RWPE2 (cell line): Measurements from ENCODE around the gene FAR1.

ENCODE experiments used
- ATAC-seq: fragments of 200-7000 bp; cut with Tn5 transposase; 3 replicates; pipeline ENCODE4 v1.9.1; 2021; ENCODE audit warnings: low read depth
- DNase-seq: peaks from one replicate; pipeline ENCODE4 v3.0.0-alpha.2; 2020; ENCODE audit warnings: low spot score
- H3K27ac ChIP-seq: fragments of 450-650 bp; 2 replicates; pipeline ENCODE4 v1.5.1; 2017; ENCODE audit warnings: mild to moderate bottlenecking; ENCODE audit not compliant: poor library complexity, severe bottlenecking
- H3K27me3 ChIP-seq: fragments of 250-450 bp; sonication (Bioruptor Pico); 2 replicates; pipeline ENCODE4 v1.5.1; 2021; ENCODE audit warnings: mild to moderate bottlenecking, moderate library complexity; ENCODE audit not compliant: insufficient read depth, poor library complexity, severe bottlenecking
- H3K36me3 ChIP-seq: fragments of 250-450 bp; sonication (Bioruptor Pico); 2 replicates; pipeline ENCODE4 v1.5.1; 2020; ENCODE audit warnings: low read depth, mild to moderate bottlenecking, moderate library complexity
- H3K4me1 ChIP-seq: fragments of 250-450 bp; sonication (Bioruptor Pico); 2 replicates; pipeline ENCODE4 v1.5.1; 2021; ENCODE audit warnings: mild to moderate bottlenecking, moderate library complexity; ENCODE audit not compliant: insufficient read depth, poor library complexity, severe bottlenecking
- H3K4me3 ChIP-seq: fragments of 250-450 bp; sonication (Bioruptor Pico); 2 replicates; pipeline ENCODE4 v1.5.1; 2021; ENCODE audit warnings: mild to moderate bottlenecking, moderate library complexity; ENCODE audit not compliant: severe bottlenecking
- H3K9me3 ChIP-seq: fragments of 250-450 bp; sonication (Bioruptor Pico); 2 replicates; pipeline ENCODE4 v1.5.1; 2021; ENCODE audit warnings: mild to moderate bottlenecking, moderate library complexity; ENCODE audit not compliant: severe bottlenecking
- TF ChIP-seq, protein P1 (sequence below): fragments of 450-650 bp; IDR thresholded peaks from one replicate; pipeline ENCODE4 v1.5.1; 2017; ENCODE audit warnings: mild to moderate bottlenecking, moderate library complexity; ENCODE audit not compliant: poor library complexity, severe bottlenecking

Gene FAR1

DNA sequence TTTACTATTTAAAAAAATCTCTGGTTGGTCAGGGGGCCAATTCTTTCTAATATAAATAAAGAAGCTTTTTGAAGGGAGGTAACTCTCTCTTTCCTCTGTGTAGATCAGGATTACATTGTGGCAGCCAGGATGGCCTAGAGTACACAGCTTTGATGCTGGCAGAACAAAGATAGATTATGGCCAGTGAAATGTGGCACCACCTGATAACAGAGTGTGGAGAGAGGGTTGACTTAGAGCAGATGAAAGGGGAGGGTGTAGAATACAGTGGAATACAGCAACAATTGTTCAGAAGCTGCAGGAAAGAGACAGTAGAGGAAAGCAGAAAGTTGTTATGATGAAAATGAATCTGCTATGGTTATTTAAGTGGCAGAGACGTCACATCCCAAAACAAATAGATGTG lies 99.0 kb downstream of the FAR1 start:
- Histone ChIP-seq H3K9me3 (no peaks in the 10 kb centered on the region), H3K27ac (no peak overlapping the region), H3K4me1 (no peaks in the 10 kb centered on the region), H3K36me3 (no peaks in the 10 kb centered on the region), H3K27me3 (peaks cover 6% of the 10 kb centered on the region), H3K4me3 (no peak overlapping the region)
- TF ChIP-seq, protein P1, sequence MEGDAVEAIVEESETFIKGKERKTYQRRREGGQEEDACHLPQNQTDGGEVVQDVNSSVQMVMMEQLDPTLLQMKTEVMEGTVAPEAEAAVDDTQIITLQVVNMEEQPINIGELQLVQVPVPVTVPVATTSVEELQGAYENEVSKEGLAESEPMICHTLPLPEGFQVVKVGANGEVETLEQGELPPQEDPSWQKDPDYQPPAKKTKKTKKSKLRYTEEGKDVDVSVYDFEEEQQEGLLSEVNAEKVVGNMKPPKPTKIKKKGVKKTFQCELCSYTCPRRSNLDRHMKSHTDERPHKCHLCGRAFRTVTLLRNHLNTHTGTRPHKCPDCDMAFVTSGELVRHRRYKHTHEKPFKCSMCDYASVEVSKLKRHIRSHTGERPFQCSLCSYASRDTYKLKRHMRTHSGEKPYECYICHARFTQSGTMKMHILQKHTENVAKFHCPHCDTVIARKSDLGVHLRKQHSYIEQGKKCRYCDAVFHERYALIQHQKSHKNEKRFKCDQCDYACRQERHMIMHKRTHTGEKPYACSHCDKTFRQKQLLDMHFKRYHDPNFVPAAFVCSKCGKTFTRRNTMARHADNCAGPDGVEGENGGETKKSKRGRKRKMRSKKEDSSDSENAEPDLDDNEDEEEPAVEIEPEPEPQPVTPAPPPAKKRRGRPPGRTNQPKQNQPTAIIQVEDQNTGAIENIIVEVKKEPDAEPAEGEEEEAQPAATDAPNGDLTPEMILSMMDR: no peak
- ATAC-seq (no peak), DNase-seq (no peak)

GRCh38 chr11:13769188-13769587 lies 100.7 kb downstream of the FAR1 start:
- DNase-seq: no peak
- no peaks in the 10 kb centered on the region for H3K9me3 ChIP-seq
- H3K27me3 ChIP-seq: peaks cover 6% of the 10 kb centered on the region
- no peaks in the 10 kb centered on the region for H3K36me3 ChIP-seq
- ATAC-seq: no peak
- no peak overlapping the region for H3K4me3 ChIP-seq
- H3K4me1 ChIP-seq: no peaks in the 10 kb centered on the region
- H3K27ac ChIP-seq: no peak overlapping the region
- TF ChIP-seq, protein P1: no peak

- ATAC-seq: no peak
- no peaks in the 10 kb centered on the region for H3K9me3 ChIP-seq
These were observed 102.7 kb downstream of the FAR1 start for GRCh38 chr11:13771151-13771550.

GRCh38 chr11:13772223-13773046 lies 104.0 kb downstream of the FAR1 start:
- peak; percentile 68; the same call in 2 of the 3 replicates for ATAC-seq
- Histone ChIP-seq H3K4me3 (no peak overlapping the region), H3K27me3 (peaks cover 23% of the 10 kb centered on the region), H3K4me1 (no peaks in the 10 kb centered on the region), H3K9me3 (no peaks in the 10 kb centered on the region), H3K27ac (no peak overlapping the region), H3K36me3 (no peaks in the 10 kb centered on the region)
- TF ChIP-seq, protein P1: peak; percentile 70
- DNase-seq: no peak

More at GRCh38 chr11:13771151-13771550, 102.7 kb downstream of the FAR1 start:
- Histone ChIP-seq H3K27me3 (peaks cover 13% of the 10 kb centered on the region), H3K4me1 (no peaks in the 10 kb centered on the region), H3K4me3 (no peak overlapping the region), H3K27ac (no peak overlapping the region), H3K36me3 (no peaks in the 10 kb centered on the region)
- TF ChIP-seq, protein P1: no peak
- DNase-seq: no peak

DNA sequence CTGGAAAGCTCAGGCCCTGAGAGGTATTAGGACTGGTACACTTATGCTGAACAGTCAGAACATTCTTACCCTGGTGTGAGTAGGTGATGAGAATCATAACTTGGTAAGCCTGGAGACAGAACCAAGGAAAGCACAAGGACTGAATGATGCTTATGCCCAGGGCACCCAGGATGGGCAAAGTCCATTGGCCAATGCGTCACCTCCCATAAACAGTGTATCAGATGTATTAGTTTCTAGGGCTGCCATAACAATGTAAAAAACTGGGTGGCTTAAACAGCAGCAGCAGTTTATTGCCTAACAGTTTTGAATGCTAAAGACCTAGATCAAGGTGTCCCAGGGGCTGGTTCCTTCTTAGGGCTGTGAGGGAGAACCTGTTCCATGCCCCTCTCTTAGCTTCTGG lies 107.0 kb downstream of the FAR1 start:
- Histone ChIP-seq H3K36me3 (no peaks in the 10 kb centered on the region), H3K9me3 (no peaks in the 10 kb centered on the region), H3K4me3 (no peak overlapping the region), H3K27me3 (peaks cover 31% of the 10 kb centered on the region), H3K4me1 (no peaks in the 10 kb centered on the region), H3K27ac (no peak overlapping the region)
- TF ChIP-seq, protein P1: no peak
- DNase-seq (no peak), ATAC-seq (no peak)
